Activated naive CD8-positive, alpha-beta T cell (primary cell): ENCODE measurements around the gene MAPK7.

Experiments
- H3K27ac Mint-ChIP-seq: one replicate; pipeline ENCODE4 v1.8.0; 2021; ENCODE audit warnings: mixed read lengths
- H3K27me3 Mint-ChIP-seq: one replicate; pipeline ENCODE4 v1.8.0; 2021; ENCODE audit warnings: mixed read lengths
- H3K36me3 Mint-ChIP-seq: one replicate; pipeline ENCODE4 v1.8.0; 2021; ENCODE audit warnings: mixed read lengths
- H3K4me1 Mint-ChIP-seq: one replicate; pipeline ENCODE4 v1.8.0; 2021; ENCODE audit warnings: low read depth, mixed read lengths
- H3K4me3 Mint-ChIP-seq: one replicate; pipeline ENCODE4 v1.8.0; 2021; ENCODE audit warnings: mild to moderate bottlenecking, mixed read lengths
- H3K9me3 Mint-ChIP-seq: one replicate; pipeline ENCODE4 v1.8.0; 2021; ENCODE audit warnings: low read depth, mixed read lengths

The MAPK7 gene

GRCh38 chr17:19407601-19408345 lies 29.5 kb downstream of the MAPK7 start:
- Mint-ChIP-seq H3K4me3 (no peak overlapping the region), H3K36me3 (no peaks in the 10 kb centered on the region), H3K4me1 (no peaks in the 10 kb centered on the region), H3K27ac (no peak overlapping the region), H3K27me3 (no peaks in the 10 kb centered on the region), H3K9me3 (no peaks in the 10 kb centered on the region)

GRCh38 chr17:19408346-19408710 lies 30.0 kb downstream of the MAPK7 start:
- Mint-ChIP-seq H3K27me3 (no peaks in the 10 kb centered on the region), H3K4me3 (no peak overlapping the region), H3K27ac (no peak overlapping the region), H3K9me3 (no peaks in the 10 kb centered on the region), H3K4me1 (no peaks in the 10 kb centered on the region), H3K36me3 (no peaks in the 10 kb centered on the region)

DNA sequence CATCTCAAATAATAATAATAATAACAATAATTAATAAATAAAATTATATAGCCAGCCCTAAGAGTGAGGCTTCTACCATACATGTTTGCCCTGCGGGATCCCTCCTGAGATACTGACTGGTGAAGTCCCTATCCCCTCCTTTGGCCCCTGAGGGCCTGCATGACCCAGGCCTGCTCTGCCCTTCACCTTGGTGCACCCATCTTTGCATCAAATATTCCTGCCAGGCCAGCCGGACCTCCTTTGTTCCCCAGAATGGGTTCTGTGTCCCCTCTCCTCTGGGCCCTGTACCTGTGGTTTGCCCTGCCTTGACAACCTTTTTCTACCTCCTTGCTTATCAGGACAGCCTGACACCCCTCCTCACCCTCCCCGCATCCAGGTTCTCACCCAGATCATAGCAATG lies 30.8 kb downstream of the MAPK7 start:
- H3K27me3 Mint-ChIP-seq, result no peaks in the 10 kb centered on the region
- no peaks in the 10 kb centered on the region for H3K9me3 Mint-ChIP-seq
- H3K4me3 Mint-ChIP-seq, result no peak overlapping the region
- no peaks in the 10 kb centered on the region for H3K4me1 Mint-ChIP-seq
- no peak overlapping the region for H3K27ac Mint-ChIP-seq
- no peaks in the 10 kb centered on the region for H3K36me3 Mint-ChIP-seq

- Mint-ChIP-seq H3K9me3 (no peaks in the 10 kb centered on the region), H3K27ac (no peak overlapping the region), H3K27me3 (no peaks in the 10 kb centered on the region), H3K4me1 (no peaks in the 10 kb centered on the region), H3K4me3 (no peak overlapping the region), H3K36me3 (no peaks in the 10 kb centered on the region)
Observed at GRCh38 chr17:19409509-19409908, 31.2 kb downstream of the MAPK7 start.

DNA sequence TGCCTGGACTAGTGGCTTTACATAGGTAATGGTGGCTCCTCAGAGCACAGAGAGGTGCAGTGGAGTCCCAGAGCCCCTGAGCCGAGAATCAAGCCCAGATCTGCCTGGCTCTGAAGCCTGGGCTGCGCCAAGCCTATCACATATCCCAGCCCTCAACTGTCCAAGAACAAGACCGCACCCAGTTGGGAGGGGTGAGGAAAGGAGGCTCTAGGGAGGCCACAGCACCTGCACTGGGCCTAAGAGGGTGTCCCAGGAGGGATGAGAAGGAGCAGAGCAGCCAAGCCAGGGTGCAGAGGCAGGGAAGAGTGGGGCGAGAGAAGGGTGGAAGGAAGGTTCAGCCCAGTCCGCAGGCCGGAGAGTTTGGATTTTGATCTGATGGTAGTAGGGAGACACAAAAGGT lies 31.8 kb downstream of the MAPK7 start:
- no peak overlapping the region for H3K27ac Mint-ChIP-seq
- H3K27me3 Mint-ChIP-seq, result no peaks in the 10 kb centered on the region
- H3K4me3 Mint-ChIP-seq, result no peak overlapping the region
- no peaks in the 10 kb centered on the region for H3K4me1 Mint-ChIP-seq
- no peaks in the 10 kb centered on the region for H3K36me3 Mint-ChIP-seq
- no peaks in the 10 kb centered on the region for H3K9me3 Mint-ChIP-seq

DNA sequence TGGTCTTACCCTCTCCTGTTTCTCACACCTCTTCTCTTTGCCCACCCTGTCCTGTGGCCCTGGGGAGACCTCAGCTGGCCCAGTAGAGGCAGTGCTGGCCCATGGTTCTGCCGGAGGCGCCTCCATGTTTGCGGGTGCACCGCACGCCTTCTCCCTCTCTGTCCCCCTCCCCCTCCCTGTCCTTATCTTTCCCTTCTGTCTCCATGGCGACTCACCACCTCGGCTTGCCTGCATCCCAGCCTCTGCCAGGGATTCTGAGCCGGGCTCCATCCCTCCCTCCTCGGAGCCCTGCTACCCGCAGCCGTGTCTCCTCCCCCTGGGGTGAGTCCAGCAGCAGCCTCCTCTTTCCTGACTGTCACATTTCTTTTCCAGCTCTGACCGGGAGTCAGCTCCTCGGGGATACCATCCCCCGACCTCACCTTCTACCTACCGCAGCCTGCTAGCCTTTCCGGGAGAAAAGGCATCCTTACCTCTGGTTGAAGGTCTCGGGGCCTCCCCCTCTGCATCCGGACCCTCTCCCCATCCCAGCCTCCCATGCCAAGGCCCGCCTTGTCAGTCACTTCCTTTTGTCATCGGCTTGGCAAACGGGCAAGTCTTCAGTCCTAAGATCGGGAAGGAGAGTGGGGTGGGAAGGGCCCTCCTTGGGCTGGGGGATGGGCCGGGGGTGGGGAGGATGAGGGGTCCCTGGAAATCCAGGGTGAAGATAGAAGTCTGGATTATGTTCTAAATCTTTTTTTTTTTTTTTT lies 32.8 kb downstream of the MAPK7 start, which contains the start of gene RNF112:
Gene RNF112 (plus strand): TSS at position 358 of the 746 bp plus-strand sequence. CDS start 177 bp downstream, at position 535.
- no peaks in the 10 kb centered on the region for H3K9me3 Mint-ChIP-seq
- no peaks in the 10 kb centered on the region for H3K36me3 Mint-ChIP-seq
- no peak within 1 kb of the TSS for H3K27ac Mint-ChIP-seq
- no peaks in the 10 kb centered on the region for H3K27me3 Mint-ChIP-seq
- no peak within 1 kb of the TSS for H3K4me3 Mint-ChIP-seq
- no peaks in the 10 kb centered on the region for H3K4me1 Mint-ChIP-seq

- Mint-ChIP-seq H3K27me3 (no peaks in the 10 kb centered on the region), H3K27ac (no peak overlapping the region), H3K36me3 (no peaks in the 10 kb centered on the region), H3K4me1 (no peaks in the 10 kb centered on the region), H3K4me3 (no peak overlapping the region), H3K9me3 (no peaks in the 10 kb centered on the region)
Observed at GRCh38 chr17:19411631-19412030, 33.3 kb downstream of the MAPK7 start.

DNA sequence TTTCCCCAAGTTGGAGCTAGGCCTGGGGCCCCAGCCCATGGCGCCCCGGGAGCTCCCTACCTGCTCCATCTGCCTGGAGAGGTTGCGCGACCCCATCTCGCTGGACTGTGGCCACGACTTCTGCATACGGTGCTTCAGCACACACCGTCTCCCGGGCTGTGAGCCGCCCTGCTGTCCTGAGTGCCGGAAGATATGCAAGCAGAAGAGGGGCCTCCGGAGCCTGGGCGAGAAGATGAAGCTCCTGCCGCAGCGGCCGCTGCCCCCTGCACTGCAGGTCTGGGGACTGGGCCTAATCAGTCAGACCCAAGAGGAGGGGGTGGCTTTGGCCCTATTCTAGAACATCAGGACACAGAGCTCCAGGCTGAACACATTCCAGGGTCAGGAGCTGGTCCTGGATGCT lies 34.2 kb downstream of the MAPK7 start:
- Mint-ChIP-seq H3K27ac (no peak overlapping the region), H3K27me3 (no peaks in the 10 kb centered on the region), H3K9me3 (no peaks in the 10 kb centered on the region)

GRCh38 chr17:19412984-19413383 lies 34.7 kb downstream of the MAPK7 start:
- H3K4me3 Mint-ChIP-seq, result no peak overlapping the region
- H3K27ac Mint-ChIP-seq, result no peak overlapping the region
- H3K4me1 Mint-ChIP-seq, result no peaks in the 10 kb centered on the region
- no peaks in the 10 kb centered on the region for H3K27me3 Mint-ChIP-seq
- no peaks in the 10 kb centered on the region for H3K9me3 Mint-ChIP-seq
- no peaks in the 10 kb centered on the region for H3K36me3 Mint-ChIP-seq

More for the DNA sequence above, 34.2 kb downstream of the MAPK7 start:
- no peaks in the 10 kb centered on the region for H3K36me3 Mint-ChIP-seq
- no peaks in the 10 kb centered on the region for H3K4me1 Mint-ChIP-seq
- no peak overlapping the region for H3K4me3 Mint-ChIP-seq

DNA sequence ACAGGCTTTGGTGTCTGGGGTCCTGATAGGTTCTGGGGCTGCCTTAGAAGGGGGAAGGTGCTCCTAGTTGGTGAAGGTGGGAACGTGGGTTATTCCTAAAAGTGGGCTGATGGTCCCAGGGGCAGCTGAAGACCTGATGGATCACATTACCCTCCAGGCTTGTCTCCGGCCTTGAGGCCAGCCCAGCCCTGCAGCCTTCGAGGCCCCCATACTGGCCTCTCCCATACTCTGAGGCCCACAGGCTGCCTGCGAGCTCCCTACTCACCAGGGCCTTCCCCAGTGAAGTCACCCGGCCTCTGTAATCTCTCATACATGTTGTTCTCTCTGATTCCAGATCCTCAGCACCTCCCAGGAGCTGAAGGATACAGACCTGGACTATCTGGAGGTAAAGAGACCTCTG lies 35.5 kb downstream of the MAPK7 start:
- Mint-ChIP-seq H3K4me3 (no peak overlapping the region), H3K4me1 (no peaks in the 10 kb centered on the region), H3K27me3 (no peaks in the 10 kb centered on the region), H3K27ac (no peak overlapping the region), H3K36me3 (no peaks in the 10 kb centered on the region), H3K9me3 (no peaks in the 10 kb centered on the region)

DNA sequence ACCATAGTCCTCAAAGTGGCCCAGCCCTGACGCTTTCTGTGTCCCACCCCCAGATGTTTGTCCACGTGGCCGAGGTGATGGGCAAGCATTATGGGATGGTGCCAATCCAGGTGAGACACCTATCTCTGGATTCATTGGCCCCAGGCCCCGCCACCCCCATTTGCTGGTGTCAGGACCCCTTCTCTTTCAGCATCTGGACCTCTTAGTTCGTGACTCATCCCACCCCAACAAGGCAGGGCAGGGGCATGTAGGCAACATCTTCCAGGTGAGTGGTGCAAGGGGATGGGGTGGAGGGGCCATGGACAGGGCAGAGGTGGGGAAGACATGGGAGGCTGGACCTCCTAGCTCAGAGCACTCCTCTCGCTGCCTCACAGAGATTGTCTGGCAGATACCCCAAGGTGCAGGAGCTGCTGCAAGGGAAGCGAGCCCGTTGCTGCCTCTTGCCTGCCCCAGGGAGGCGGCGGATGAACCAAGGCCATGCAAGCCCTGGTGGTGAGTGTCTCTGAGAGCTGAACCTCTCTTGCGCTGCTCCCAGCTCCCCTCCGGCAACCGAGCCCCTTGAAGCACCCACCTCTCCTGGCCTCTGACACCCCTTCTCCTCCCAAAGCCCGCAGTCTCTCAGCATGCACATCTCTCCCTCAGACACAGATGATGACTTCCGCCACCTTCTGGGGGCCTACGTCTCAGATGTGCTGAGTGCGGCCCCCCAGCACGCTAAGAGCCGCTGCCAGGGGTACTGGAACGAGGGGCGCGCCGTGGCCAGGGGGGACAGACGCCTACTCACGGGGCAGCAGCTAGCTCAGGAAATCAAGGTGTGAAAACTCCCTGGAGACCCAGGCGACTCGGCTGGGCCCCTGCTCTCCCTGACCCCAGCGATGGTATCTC lies 36.3 kb downstream of the MAPK7 start:
- peaks cover 2% of the 10 kb centered on the region for H3K27me3 Mint-ChIP-seq

GRCh38 chr17:19415311-19415710 lies 37.0 kb downstream of the MAPK7 start:
- no peaks in the 10 kb centered on the region for H3K4me1 Mint-ChIP-seq
- H3K9me3 Mint-ChIP-seq, result no peaks in the 10 kb centered on the region
- H3K4me3 Mint-ChIP-seq, result no peak overlapping the region
- no peak overlapping the region for H3K27ac Mint-ChIP-seq
- no peaks in the 10 kb centered on the region for H3K36me3 Mint-ChIP-seq
- H3K27me3 Mint-ChIP-seq, result peaks cover 2% of the 10 kb centered on the region

More for the DNA sequence above, 36.3 kb downstream of the MAPK7 start:
- Mint-ChIP-seq H3K9me3 (no peaks in the 10 kb centered on the region), H3K4me1 (no peaks in the 10 kb centered on the region), H3K27ac (no peak overlapping the region), H3K36me3 (no peaks in the 10 kb centered on the region), H3K4me3 (no peak overlapping the region)

- Mint-ChIP-seq H3K27me3 (peaks cover 2% of the 10 kb centered on the region), H3K36me3 (no peaks in the 10 kb centered on the region), H3K27ac (no peak overlapping the region), H3K9me3 (no peaks in the 10 kb centered on the region), H3K4me3 (no peak overlapping the region), H3K4me1 (no peaks in the 10 kb centered on the region)
Observed at GRCh38 chr17:19415806-19416775, 37.8 kb downstream of the MAPK7 start.

GRCh38 chr17:19417611-19418010 lies 39.3 kb downstream of the MAPK7 start:
- H3K27ac Mint-ChIP-seq, result no peak overlapping the region
- H3K4me3 Mint-ChIP-seq, result no peak overlapping the region
- H3K9me3 Mint-ChIP-seq, result no peaks in the 10 kb centered on the region
- H3K4me1 Mint-ChIP-seq, result no peaks in the 10 kb centered on the region
- H3K36me3 Mint-ChIP-seq, result no peaks in the 10 kb centered on the region
- peaks cover 2% of the 10 kb centered on the region for H3K27me3 Mint-ChIP-seq
